GM12875 (cell line): Measurements from ENCODE around the gene KCTD14.
A peak's percentile ranks its signal among the peaks of the same experiment; 100 is the strongest.
"Not testable (repeated sequence)": the region's sequence is repeated elsewhere in the genome, so short reads cannot be mapped to it uniquely, and the experiment has no call there.

ENCODE experiments used
- H3K4me3 ChIP-seq: one replicate; pipeline ENCODE4 v1.5.1; 2011; ENCODE audit warnings: low read depth, low read length, control low read depth
- TF ChIP-seq, protein P1 (sequence below): IDR thresholded peaks from 2 replicates; pipeline ENCODE4 v1.5.1; 2011; ENCODE audit warnings: low read depth, mild to moderate bottlenecking, control low read depth, inconsistent platforms, low read length, moderate library complexity, borderline replicate concordance; ENCODE audit not compliant: insufficient read depth

Gene KCTD14

GRCh38 chr11:78009062-78009461, 14.0 kb downstream of the KCTD14 start:
- TF ChIP-seq, protein P1, sequence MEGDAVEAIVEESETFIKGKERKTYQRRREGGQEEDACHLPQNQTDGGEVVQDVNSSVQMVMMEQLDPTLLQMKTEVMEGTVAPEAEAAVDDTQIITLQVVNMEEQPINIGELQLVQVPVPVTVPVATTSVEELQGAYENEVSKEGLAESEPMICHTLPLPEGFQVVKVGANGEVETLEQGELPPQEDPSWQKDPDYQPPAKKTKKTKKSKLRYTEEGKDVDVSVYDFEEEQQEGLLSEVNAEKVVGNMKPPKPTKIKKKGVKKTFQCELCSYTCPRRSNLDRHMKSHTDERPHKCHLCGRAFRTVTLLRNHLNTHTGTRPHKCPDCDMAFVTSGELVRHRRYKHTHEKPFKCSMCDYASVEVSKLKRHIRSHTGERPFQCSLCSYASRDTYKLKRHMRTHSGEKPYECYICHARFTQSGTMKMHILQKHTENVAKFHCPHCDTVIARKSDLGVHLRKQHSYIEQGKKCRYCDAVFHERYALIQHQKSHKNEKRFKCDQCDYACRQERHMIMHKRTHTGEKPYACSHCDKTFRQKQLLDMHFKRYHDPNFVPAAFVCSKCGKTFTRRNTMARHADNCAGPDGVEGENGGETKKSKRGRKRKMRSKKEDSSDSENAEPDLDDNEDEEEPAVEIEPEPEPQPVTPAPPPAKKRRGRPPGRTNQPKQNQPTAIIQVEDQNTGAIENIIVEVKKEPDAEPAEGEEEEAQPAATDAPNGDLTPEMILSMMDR, result no peak
- no peak overlapping the region for H3K4me3 ChIP-seq

DNA sequence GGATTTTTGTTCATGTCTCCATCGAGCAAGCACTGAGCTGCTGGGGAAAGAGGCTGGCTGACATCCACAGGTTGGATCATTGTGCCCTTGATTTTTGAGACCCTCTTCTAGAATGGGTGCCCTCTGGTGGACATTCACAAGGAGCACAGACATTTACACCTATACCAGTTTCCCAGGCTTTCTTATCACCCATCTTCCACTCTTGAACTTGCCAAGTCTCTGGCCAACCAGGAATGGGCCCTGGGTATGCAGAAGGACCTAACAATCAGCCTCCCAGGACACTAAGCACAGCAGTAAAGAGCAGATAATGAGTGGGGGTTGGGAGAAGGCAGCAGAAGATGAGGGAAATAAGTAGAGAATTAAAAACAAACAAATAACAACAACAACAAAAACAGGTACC, 22.9 kb downstream of the KCTD14 start:
- no peak overlapping the region for H3K4me3 ChIP-seq

GRCh38 chr11:77999446-78000030, 23.5 kb downstream of the KCTD14 start:
- TF ChIP-seq, protein P1, result no peak
- no peak overlapping the region for H3K4me3 ChIP-seq

More for the DNA sequence above, 22.9 kb downstream of the KCTD14 start:
- TF ChIP-seq, protein P1, result peak; percentile 70; the same call in 1 of the 2 replicates

- TF ChIP-seq, protein P1, result no peak
- peak within 1 kb of the TSS; percentile 77 for H3K4me3 ChIP-seq
Measured at GRCh38 chr11:77994434-77995362, 28.4 kb downstream of the KCTD14 start, which contains the start of gene INTS4. Gene INTS4, minus strand, starts transcription at chr11:77994668. Its CDS starts 25 bp downstream, at chr11:77994643.

- TF ChIP-seq, protein P1, result no peak
- H3K4me3 ChIP-seq, result peak overlapping the region; percentile 77
Measured at GRCh38 chr11:77993902-77994301, 29.2 kb downstream of the KCTD14 start.

- H3K4me3 ChIP-seq, result no peak overlapping the region
- TF ChIP-seq, protein P1, result no peak
Measured at GRCh38 chr11:77990981-77991380, 32.1 kb downstream of the KCTD14 start.

DNA sequence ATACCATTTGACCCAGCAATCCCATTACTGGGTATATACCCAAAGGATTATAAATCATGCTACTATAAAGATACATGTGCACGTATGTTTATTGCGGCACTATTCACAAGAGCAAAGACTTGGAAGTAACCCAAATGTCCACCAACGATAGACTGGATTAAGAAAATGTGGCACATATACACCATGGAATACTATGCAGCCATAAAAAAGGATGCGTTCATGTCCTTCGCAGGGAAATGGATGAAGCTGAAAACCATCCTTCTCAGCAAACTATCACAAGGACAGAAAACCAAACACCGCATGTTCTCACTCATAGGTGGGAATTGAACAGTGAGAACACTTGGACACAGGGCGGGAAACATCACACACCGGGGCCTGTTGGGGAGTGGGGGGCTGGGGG, 36.6 kb downstream of the KCTD14 start:
- H3K4me3 ChIP-seq, result not testable (repeated sequence)
